A549 (cell line): ENCODE results near the gene NUMB. TPM values are rescaled to one million over a fixed set of nuclear protein-coding genes. Genes with fewer than 3 reads are reported as not detected.
A peak's percentile ranks its signal among the peaks of the same experiment; 100 is the strongest.
"Not testable (repeated sequence)": the region's sequence is repeated elsewhere in the genome, so short reads cannot be mapped to it uniquely, and the experiment has no call there.

ENCODE experiments used
- ATAC-seq, 2 experiments: fragments of 200-7000 bp in 1 of 2; fragments of >200 bp in 1 of 2; cut with Nextera tagmentation in 1 of 2; cut with Tn5 transposase in 1 of 2; 3 replicates each; pipeline versions ENCODE4 v1.8.0 to v1.9.1; 2018 to 2020; ENCODE audit warnings: mild to moderate bottlenecking in 1 of 2, moderate library complexity in 1 of 2
- CTCF ChIA-PET: fragments of 300-600 bp; sonication (Branson Sonifier 250); formaldehyde crosslinking; extraction: SDS; loops from one replicate; lab custom pipeline; 2021; ENCODE audit warnings: antibody characterized with exemption, inconsistent platforms; lab: Yijun Ruan, JAX
- POLR2A ChIA-PET: fragments of 350-600 bp; formaldehyde crosslinking; extraction: SDS; loops from one replicate; lab custom pipeline; 2021; ENCODE audit warnings: antibody characterized with exemption, inconsistent platforms; lab: Yijun Ruan, JAX
- DNase-seq, 2 experiments: peaks; one replicate each; pipeline versions ENCODE4 v3.0.0 to v3.0.0-alpha.2; 2011 to 2016; ENCODE audit warnings: low read depth in 1 of 2, low spot score in 1 of 2
- FAIRE-seq: peaks from 2 replicates; lab custom pipeline; 2011; peaks lifted over from hg19 to GRCh38; lab: Jason Lieb, UNC
- H3K27ac ChIP-seq, 2 experiments: fragments of >200 bp; sonication (Bioruptor Twin); formaldehyde crosslinking; 3 replicates each; pipeline ENCODE4 v1.5.1; 2016 to 2017
- H3K4me1 ChIP-seq: fragments of >200 bp; sonication (Bioruptor Twin); formaldehyde crosslinking; 3 replicates; pipeline ENCODE4 v1.6.1; 2016
- H3K4me2 ChIP-seq: fragments of >200 bp; sonication (Bioruptor Twin); formaldehyde crosslinking; 3 replicates; pipeline ENCODE4 v1.6.1; 2016
- H3K4me3 ChIP-seq: fragments of >200 bp; sonication (Bioruptor Twin); formaldehyde crosslinking; 3 replicates; pipeline ENCODE4 v1.5.1; 2016
- H3K9me3 ChIP-seq: fragments of >200 bp; sonication (Bioruptor Twin); formaldehyde crosslinking; 3 replicates; pipeline ENCODE4 v1.6.1; 2016
- CHD2 ChIP-seq: fragments of 150-350 bp; IDR thresholded peaks from 2 replicates; pipeline ENCODE4 v1.6.1; 2014; ENCODE audit warnings: low read length; ENCODE audit not compliant: partially characterized antibody
- FOXS1 ChIP-seq: fragments of 250-450 bp; sonication (Bioruptor Pico); IDR thresholded peaks from 2 replicates; pipeline ENCODE4 v1.5.0; 2020; ENCODE audit warnings: mild to moderate bottlenecking, moderate library complexity
- HDAC2 ChIP-seq: fragments of 200-600 bp; sonication (generic); IDR thresholded peaks from 2 replicates; pipeline ENCODE4 v1.6.1; 2016
- JUN ChIP-seq, 2 experiments: fragments of >200 bp; sonication (Bioruptor Twin); formaldehyde crosslinking; IDR thresholded peaks; 2 replicates in 1 of 2; 3 replicates in 1 of 2; pipeline ENCODE4 v1.6.1; 2016 to 2017
- KDM1A ChIP-seq: fragments of 200-600 bp; sonication (generic); IDR thresholded peaks from 2 replicates; pipeline ENCODE4 v1.6.1; 2016; ENCODE audit warnings: low read depth, mild to moderate bottlenecking
- MAFK ChIP-seq: fragments of 450-650 bp; IDR thresholded peaks from 2 replicates; pipeline ENCODE4 v1.6.1; 2014; ENCODE audit not compliant: partially characterized antibody
- MAZ ChIP-seq: fragments of 150-350 bp; IDR thresholded peaks from 2 replicates; pipeline ENCODE4 v1.6.1; 2014; ENCODE audit warnings: antibody characterized with exemption, low read depth, low read length, borderline replicate concordance
- MYC ChIP-seq: IDR thresholded peaks from 2 replicates; pipeline ENCODE4 v1.6.1; 2012; ENCODE audit warnings: mild to moderate bottlenecking, inconsistent platforms, low read length, improper control_type of control experiment, borderline replicate concordance
- NR3C1 ChIP-seq: fragments of >200 bp; sonication (Bioruptor Twin); formaldehyde crosslinking; IDR thresholded peaks from 3 replicates; pipeline ENCODE4 v1.6.1; 2017
- PHF8 ChIP-seq: fragments of 200-600 bp; sonication (generic); IDR thresholded peaks from 2 replicates; pipeline ENCODE4 v1.6.1; 2016; ENCODE audit warnings: low read depth, mild to moderate bottlenecking, antibody characterized with exemption, moderate library complexity, borderline replicate concordance
- POLR2A ChIP-seq: IDR thresholded peaks from 2 replicates; pipeline ENCODE4 v1.6.1; 2012; ENCODE audit warnings: mild to moderate bottlenecking, low read length
- RAD21 ChIP-seq, 2 experiments: fragments of >200 bp in 1 of 2; sonication (Bioruptor Twin) in 1 of 2; formaldehyde crosslinking in 1 of 2; IDR thresholded peaks in 1 of 2; conservative IDR thresholded peaks in 1 of 2; 2 replicates in 1 of 2; 3 replicates in 1 of 2; pipeline ENCODE4 v1.6.1; 2012 to 2018; ENCODE audit warnings: inconsistent platforms in 1 of 2
- RARB ChIP-seq: fragments of 250-450 bp; sonication (Bioruptor Pico); IDR thresholded peaks from 2 replicates; pipeline ENCODE4 v1.8.0; 2021; ENCODE audit warnings: mild to moderate bottlenecking, moderate library complexity
- SMC3 ChIP-seq: fragments of >200 bp; sonication (Bioruptor Twin); formaldehyde crosslinking; IDR thresholded peaks from 3 replicates; pipeline ENCODE4 v1.6.1; 2018; ENCODE audit warnings: inconsistent platforms
- ZC3H11A ChIP-seq: fragments of 450-650 bp; IDR thresholded peaks from 2 replicates; pipeline ENCODE4 v1.6.1; 2014; ENCODE audit warnings: antibody characterized with exemption, mild to moderate bottlenecking
- WGBS: methylation state at CpG from one replicate; pipeline ENCODE4 v1.1.6; 2017; ENCODE audit errors: missing lambda C conversion rate; 5-methylcytosine and 5-hydroxymethylcytosine counted together
- polyA plus RNA-seq, 4 experiments: library from polyadenylated mRNA; depleted of rRNA in 3 of 4; stranded (reverse); fragments of >200 nt; fragmentation: RNase III in 1 of 4; extraction: RNeasy Plus Mini Kit Qiagen cat#74134 plus additional on column Dnase treatment in 1 of 4; gene quantifications; 2 replicates in 3 of 4; 3 replicates in 1 of 4; pipeline ENCODE4 v1.2.3, GENCODE V29; 2011 to 2017
- TF ChIP-seq, protein P1 (sequence below): fragments of 200-600 bp; sonication (generic); IDR thresholded peaks from 2 replicates; pipeline ENCODE4 v1.6.1; 2016; ENCODE audit warnings: antibody characterized with exemption, mild to moderate bottlenecking, moderate library complexity
- TF ChIP-seq, protein P2 (sequence below): IDR thresholded peaks from 2 replicates; pipeline ENCODE4 v1.6.1; 2012; ENCODE audit warnings: low read depth, borderline replicate concordance
- TF ChIP-seq, protein P3 (sequence below): fragments of 250-450 bp; sonication (Bioruptor Pico); IDR thresholded peaks from 2 replicates; pipeline ENCODE4 v1.5.0; 2021; ENCODE audit warnings: mild to moderate bottlenecking, moderate library complexity, borderline replicate concordance

Gene NUMB
- polyA plus RNA-seq, 2 of the 4 experiments (the other 2 are of a cell fraction): 40.8 to 151 TPM

DNA sequence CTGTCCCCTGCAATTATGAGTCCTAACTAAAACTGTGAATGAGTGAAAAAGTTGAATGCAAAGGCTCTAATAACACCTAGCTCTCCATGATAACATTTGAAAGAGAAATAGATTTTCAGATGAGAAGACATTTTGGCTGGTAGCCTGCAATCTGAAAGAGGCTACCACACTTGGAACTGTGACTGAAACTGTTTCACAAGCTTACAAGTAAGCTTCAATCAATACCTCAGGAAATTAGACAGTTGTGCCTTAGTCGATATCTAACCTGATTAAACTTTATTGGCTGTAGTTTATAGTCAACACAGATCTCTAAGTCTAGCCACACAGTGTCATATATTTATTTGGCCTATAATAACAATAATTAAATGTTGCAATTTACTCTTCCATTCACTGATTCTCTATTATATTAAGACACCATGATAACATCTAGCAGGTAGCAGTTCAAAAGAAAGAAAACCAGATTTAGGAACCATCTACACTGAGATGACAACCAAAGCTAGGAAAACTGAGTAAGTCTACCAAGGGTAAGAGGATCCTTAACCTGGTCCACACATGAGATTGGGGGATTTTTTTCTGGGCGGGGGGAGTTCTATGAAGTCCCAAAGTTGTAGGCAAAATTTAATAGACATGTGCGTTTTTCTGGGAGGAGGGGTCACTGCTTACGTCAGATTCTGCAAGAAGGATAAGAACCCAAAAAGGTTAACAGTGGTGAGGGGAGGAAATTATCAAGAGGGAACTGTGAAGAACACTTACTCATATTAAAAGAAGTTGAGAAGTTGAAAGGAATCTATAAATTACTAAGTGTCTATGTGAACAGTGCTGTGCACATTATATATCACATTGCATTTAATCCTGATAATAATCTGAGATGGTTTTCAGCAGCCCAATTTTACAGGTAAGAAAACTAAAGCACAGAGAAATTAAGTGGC is 65.8 kb downstream of the NUMB start:
- ATAC-seq: no peak
- no peak for TF ChIP-seq RARB (CRISPR knock-in tag)
- TF ChIP-seq, protein P1, sequence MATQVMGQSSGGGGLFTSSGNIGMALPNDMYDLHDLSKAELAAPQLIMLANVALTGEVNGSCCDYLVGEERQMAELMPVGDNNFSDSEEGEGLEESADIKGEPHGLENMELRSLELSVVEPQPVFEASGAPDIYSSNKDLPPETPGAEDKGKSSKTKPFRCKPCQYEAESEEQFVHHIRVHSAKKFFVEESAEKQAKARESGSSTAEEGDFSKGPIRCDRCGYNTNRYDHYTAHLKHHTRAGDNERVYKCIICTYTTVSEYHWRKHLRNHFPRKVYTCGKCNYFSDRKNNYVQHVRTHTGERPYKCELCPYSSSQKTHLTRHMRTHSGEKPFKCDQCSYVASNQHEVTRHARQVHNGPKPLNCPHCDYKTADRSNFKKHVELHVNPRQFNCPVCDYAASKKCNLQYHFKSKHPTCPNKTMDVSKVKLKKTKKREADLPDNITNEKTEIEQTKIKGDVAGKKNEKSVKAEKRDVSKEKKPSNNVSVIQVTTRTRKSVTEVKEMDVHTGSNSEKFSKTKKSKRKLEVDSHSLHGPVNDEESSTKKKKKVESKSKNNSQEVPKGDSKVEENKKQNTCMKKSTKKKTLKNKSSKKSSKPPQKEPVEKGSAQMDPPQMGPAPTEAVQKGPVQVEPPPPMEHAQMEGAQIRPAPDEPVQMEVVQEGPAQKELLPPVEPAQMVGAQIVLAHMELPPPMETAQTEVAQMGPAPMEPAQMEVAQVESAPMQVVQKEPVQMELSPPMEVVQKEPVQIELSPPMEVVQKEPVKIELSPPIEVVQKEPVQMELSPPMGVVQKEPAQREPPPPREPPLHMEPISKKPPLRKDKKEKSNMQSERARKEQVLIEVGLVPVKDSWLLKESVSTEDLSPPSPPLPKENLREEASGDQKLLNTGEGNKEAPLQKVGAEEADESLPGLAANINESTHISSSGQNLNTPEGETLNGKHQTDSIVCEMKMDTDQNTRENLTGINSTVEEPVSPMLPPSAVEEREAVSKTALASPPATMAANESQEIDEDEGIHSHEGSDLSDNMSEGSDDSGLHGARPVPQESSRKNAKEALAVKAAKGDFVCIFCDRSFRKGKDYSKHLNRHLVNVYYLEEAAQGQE: no peak
- no peak for TF ChIP-seq NR3C1
- TF ChIP-seq SMC3: no peak
- TF ChIP-seq MYC: no peak
- no peak for TF ChIP-seq POLR2A
- no peak for TF ChIP-seq RAD21 (conservative IDR thresholded peaks at IDR 0.05 in 1 of 2, IDR thresholded peaks at IDR 0.05 in 1 of 2)
- TF ChIP-seq CHD2: no peak
- TF ChIP-seq JUN (IDR thresholded peaks at IDR 0.05): no peak
- TF ChIP-seq ZC3H11A: no peak
- no peak for TF ChIP-seq PHF8
- no peak for TF ChIP-seq FOXS1
- TF ChIP-seq, protein P2, sequence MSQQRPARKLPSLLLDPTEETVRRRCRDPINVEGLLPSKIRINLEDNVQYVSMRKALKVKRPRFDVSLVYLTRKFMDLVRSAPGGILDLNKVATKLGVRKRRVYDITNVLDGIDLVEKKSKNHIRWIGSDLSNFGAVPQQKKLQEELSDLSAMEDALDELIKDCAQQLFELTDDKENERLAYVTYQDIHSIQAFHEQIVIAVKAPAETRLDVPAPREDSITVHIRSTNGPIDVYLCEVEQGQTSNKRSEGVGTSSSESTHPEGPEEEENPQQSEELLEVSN: no peak
- TF ChIP-seq KDM1A: no peak
- TF ChIP-seq HDAC2: no peak
- TF ChIP-seq, protein P3, sequence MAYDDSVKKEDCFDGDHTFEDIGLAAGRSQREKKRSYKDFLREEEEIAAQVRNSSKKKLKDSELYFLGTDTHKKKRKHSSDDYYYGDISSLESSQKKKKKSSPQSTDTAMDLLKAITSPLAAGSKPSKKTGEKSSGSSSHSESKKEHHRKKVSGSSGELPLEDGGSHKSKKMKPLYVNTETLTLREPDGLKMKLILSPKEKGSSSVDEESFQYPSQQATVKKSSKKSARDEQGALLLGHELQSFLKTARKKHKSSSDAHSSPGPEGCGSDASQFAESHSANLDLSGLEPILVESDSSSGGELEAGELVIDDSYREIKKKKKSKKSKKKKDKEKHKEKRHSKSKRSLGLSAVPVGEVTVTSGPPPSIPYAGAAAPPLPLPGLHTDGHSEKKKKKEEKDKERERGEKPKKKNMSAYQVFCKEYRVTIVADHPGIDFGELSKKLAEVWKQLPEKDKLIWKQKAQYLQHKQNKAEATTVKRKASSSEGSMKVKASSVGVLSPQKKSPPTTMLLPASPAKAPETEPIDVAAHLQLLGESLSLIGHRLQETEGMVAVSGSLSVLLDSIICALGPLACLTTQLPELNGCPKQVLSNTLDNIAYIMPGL (CRISPR knock-in tag): no peak
- TF ChIP-seq, all 56 proteins: peak for 0
- no peak overlapping the region for H3K4me3 ChIP-seq
- FAIRE-seq (peak; percentile 68), DNase-seq (no peak)
- H3K9me3 ChIP-seq: no peaks in the 10 kb centered on the region
- ChIA-PET POLR2A (no interaction called here), CTCF (no interaction called here)
- 90% methylated on average over 4 of the region's 4 CpGs for WGBS
- H3K27ac ChIP-seq: no peak overlapping the region
- H3K4me2 ChIP-seq: no peak overlapping the region
- H3K4me1 ChIP-seq: peaks cover 9% of the 10 kb centered on the region; the same call in 2 of the 3 replicates

DNA sequence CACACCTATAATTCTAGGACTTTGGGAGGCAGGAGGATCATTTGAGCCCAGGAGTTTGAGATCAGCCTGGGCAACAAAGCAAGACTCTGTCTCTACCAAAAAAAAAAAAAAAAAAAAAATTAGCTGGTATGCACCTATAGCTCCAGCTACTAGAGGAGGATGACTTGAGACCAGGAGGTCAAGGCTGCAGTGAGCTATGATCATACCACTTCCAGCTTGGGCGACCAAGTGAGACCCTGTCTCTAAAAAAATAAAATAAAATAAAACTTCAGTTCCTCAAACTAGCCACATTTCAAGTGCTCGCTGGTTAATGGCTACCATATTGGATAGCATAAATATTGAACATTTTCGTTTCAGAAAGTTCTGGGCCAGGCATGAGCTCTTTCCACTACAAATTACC is 70.5 kb downstream of the NUMB start:
- H3K4me1 ChIP-seq, H3K9me3 ChIP-seq, H3K4me2 ChIP-seq, ATAC-seq, POLR2A ChIA-PET, H3K4me3 ChIP-seq, H3K27ac ChIP-seq, FAIRE-seq, DNase-seq: not testable (repeated sequence)
- CTCF ChIA-PET: interaction anchor here (0.6 to 1.6 kb wide), 3 partner anchors 76 to 93 kb away, joined by 3 to 6 read pairs (median 4); no protein-coding TSS in a partner anchor
- 85% methylated on average over 3 of the region's 3 CpGs for WGBS

DNA sequence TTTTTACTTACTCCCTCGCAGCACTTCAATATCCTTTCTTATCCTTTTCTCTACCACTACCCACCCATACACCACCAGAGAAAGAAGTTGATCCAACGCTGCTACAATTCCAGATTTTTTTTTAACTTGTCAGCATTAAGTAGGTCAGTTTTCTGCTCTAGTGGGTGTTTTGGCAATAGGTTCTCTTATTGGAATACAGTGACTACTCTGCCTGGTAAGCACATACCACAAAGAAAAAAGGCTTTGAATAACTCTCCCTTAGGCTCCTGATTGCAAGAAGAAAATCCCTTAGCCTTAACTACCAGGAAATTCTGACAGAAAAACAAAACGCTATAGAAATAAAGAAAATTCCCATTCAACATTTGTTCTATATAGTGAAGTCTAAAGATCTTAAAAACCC is 72.0 kb downstream of the NUMB start:
- H3K9me3 ChIP-seq: peaks cover 6% of the 10 kb centered on the region; the same call in 1 of the 3 replicates
- WGBS: 86% methylated on average over 3 of the region's 3 CpGs
- no peak for DNase-seq
- no peak for ATAC-seq
- H3K4me3 ChIP-seq: no peak overlapping the region
- no peak for FAIRE-seq
- ChIA-PET CTCF (interaction anchor here (0.6 kb wide), 1 partner anchor 304 kb away, joined by 3 read pairs; no protein-coding TSS in a partner anchor), POLR2A (no interaction called here)
- H3K4me2 ChIP-seq: no peak overlapping the region
- no peak overlapping the region for H3K27ac ChIP-seq
- no peak for TF ChIP-seq MAZ
- TF ChIP-seq MAFK: peak; percentile 65
- 0 out of 3 replicates have a peak, but pooled peaks cover 3% of the 10 kb centered on the region for H3K4me1 ChIP-seq

DNA sequence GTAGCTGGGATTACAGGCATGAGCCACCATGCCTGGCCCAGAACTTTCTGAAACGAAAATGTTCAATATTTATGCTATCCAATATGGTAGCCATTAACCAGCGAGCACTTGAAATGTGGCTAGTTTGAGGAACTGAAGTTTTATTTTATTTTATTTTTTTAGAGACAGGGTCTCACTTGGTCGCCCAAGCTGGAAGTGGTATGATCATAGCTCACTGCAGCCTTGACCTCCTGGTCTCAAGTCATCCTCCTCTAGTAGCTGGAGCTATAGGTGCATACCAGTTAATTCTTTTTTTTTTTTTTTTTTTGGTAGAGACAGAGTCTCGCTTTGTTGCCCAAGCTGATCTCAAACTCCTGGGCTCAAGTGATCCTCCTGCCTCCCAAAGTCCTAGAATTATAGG is 73.3 kb downstream of the NUMB start:
- H3K9me3 ChIP-seq, H3K4me3 ChIP-seq, H3K27ac ChIP-seq, H3K4me1 ChIP-seq, POLR2A ChIA-PET, ATAC-seq, FAIRE-seq, H3K4me2 ChIP-seq, DNase-seq: not testable (repeated sequence)
- 97% methylated on average over 4 of the region's 4 CpGs for WGBS
- CTCF ChIA-PET: interaction anchor here (1.0 to 1.4 kb wide), 2 partner anchors 9 to 90 kb away, joined by 3 to 4 read pairs; no protein-coding TSS in a partner anchor
